ENCODE data around the gene DNAAF1.

Gene DNAAF1

GRCh38 chr16:84194018-84194417, 48.9 kb downstream of the DNAAF1 start:
- peaks cover 3% of the 10 kb centered on the region for H3K4me1 ChIP-seq (ENCODE audit: control insufficient read depth, insufficient read depth, low read length, poor library complexity, severe bottlenecking)
- H3K27me3 ChIP-seq (replicated peaks; ENCODE audit: control insufficient read depth, insufficient read depth, low read length, poor library complexity, severe bottlenecking): no peaks in the 10 kb centered on the region
- H3K4me3 ChIP-seq (ENCODE audit: insufficient read depth, low read depth, low read length, poor library complexity, severe bottlenecking): no peak overlapping the region
- no peaks in the 10 kb centered on the region for H3K9me3 ChIP-seq (ENCODE audit: control insufficient read depth, low read length)
- H3K27ac ChIP-seq (ENCODE audit: insufficient read depth, low read length, poor library complexity, severe bottlenecking): no peak overlapping the region
- no peak for DNase-seq
- no peaks in the 10 kb centered on the region for H3K36me3 ChIP-seq (ENCODE audit: control insufficient read depth, insufficient read depth, low read length)

- Histone ChIP-seq H3K27ac (ENCODE audit: insufficient read depth, low read length, poor library complexity, severe bottlenecking) (no peak overlapping the region), H3K4me1 (ENCODE audit: control insufficient read depth, insufficient read depth, low read length, poor library complexity, severe bottlenecking) (peaks cover 3% of the 10 kb centered on the region), H3K27me3 (replicated peaks; ENCODE audit: control insufficient read depth, insufficient read depth, low read length, poor library complexity, severe bottlenecking) (no peaks in the 10 kb centered on the region), H3K36me3 (ENCODE audit: control insufficient read depth, insufficient read depth, low read length) (no peaks in the 10 kb centered on the region), H3K4me3 (ENCODE audit: insufficient read depth, low read depth, low read length, poor library complexity, severe bottlenecking) (peak overlapping the region; percentile 18), H3K9me3 (ENCODE audit: control insufficient read depth, low read length) (no peaks in the 10 kb centered on the region)
- no peak for DNase-seq
These were observed 49.5 kb downstream of the DNAAF1 start for GRCh38 chr16:84194470-84195200.

- no peak overlapping the region for H3K27ac ChIP-seq (ENCODE audit: insufficient read depth, low read length, poor library complexity, severe bottlenecking)
- no peaks in the 10 kb centered on the region for H3K9me3 ChIP-seq (ENCODE audit: control insufficient read depth, low read length)
- no peak overlapping the region for H3K4me3 ChIP-seq (ENCODE audit: insufficient read depth, low read depth, low read length, poor library complexity, severe bottlenecking)
- H3K27me3 ChIP-seq (replicated peaks; ENCODE audit: control insufficient read depth, insufficient read depth, low read length, poor library complexity, severe bottlenecking): no peaks in the 10 kb centered on the region
- DNase-seq: no peak
- H3K4me1 ChIP-seq (ENCODE audit: control insufficient read depth, insufficient read depth, low read length, poor library complexity, severe bottlenecking): peaks cover 3% of the 10 kb centered on the region
- no peaks in the 10 kb centered on the region for H3K36me3 ChIP-seq (ENCODE audit: control insufficient read depth, insufficient read depth, low read length)
These were observed 50.3 kb downstream of the DNAAF1 start for GRCh38 chr16:84195201-84196093.

- no peak for DNase-seq
- Histone ChIP-seq H3K4me1 (ENCODE audit: control insufficient read depth, insufficient read depth, low read length, poor library complexity, severe bottlenecking) (peaks cover 3% of the 10 kb centered on the region), H3K27ac (ENCODE audit: insufficient read depth, low read length, poor library complexity, severe bottlenecking) (no peak overlapping the region), H3K9me3 (ENCODE audit: control insufficient read depth, low read length) (no peaks in the 10 kb centered on the region), H3K27me3 (replicated peaks; ENCODE audit: control insufficient read depth, insufficient read depth, low read length, poor library complexity, severe bottlenecking) (no peaks in the 10 kb centered on the region), H3K36me3 (ENCODE audit: control insufficient read depth, insufficient read depth, low read length) (no peaks in the 10 kb centered on the region), H3K4me3 (ENCODE audit: insufficient read depth, low read depth, low read length, poor library complexity, severe bottlenecking) (no peak overlapping the region)
These were observed 51.0 kb downstream of the DNAAF1 start for GRCh38 chr16:84196101-84196500.

GRCh38 chr16:84196727-84197394, 51.8 kb downstream of the DNAAF1 start:
- DNase-seq: no peak
- H3K27ac ChIP-seq (ENCODE audit: insufficient read depth, low read length, poor library complexity, severe bottlenecking): no peak overlapping the region
- peaks cover 3% of the 10 kb centered on the region for H3K4me1 ChIP-seq (ENCODE audit: control insufficient read depth, insufficient read depth, low read length, poor library complexity, severe bottlenecking)
- H3K36me3 ChIP-seq (ENCODE audit: control insufficient read depth, insufficient read depth, low read length): no peaks in the 10 kb centered on the region
- no peaks in the 10 kb centered on the region for H3K27me3 ChIP-seq (replicated peaks; ENCODE audit: control insufficient read depth, insufficient read depth, low read length, poor library complexity, severe bottlenecking)
- H3K4me3 ChIP-seq (ENCODE audit: insufficient read depth, low read depth, low read length, poor library complexity, severe bottlenecking): no peak overlapping the region
- H3K9me3 ChIP-seq (ENCODE audit: control insufficient read depth, low read length): no peaks in the 10 kb centered on the region

GRCh38 chr16:84197466-84198128, 52.5 kb downstream of the DNAAF1 start:
- Histone ChIP-seq H3K27ac (ENCODE audit: insufficient read depth, low read length, poor library complexity, severe bottlenecking) (no peak overlapping the region), H3K9me3 (ENCODE audit: control insufficient read depth, low read length) (no peaks in the 10 kb centered on the region), H3K4me1 (ENCODE audit: control insufficient read depth, insufficient read depth, low read length, poor library complexity, severe bottlenecking) (peaks cover 3% of the 10 kb centered on the region), H3K27me3 (replicated peaks; ENCODE audit: control insufficient read depth, insufficient read depth, low read length, poor library complexity, severe bottlenecking) (no peaks in the 10 kb centered on the region), H3K4me3 (ENCODE audit: insufficient read depth, low read depth, low read length, poor library complexity, severe bottlenecking) (no peak overlapping the region), H3K36me3 (ENCODE audit: control insufficient read depth, insufficient read depth, low read length) (no peaks in the 10 kb centered on the region)
- no peak for DNase-seq

- H3K27me3 ChIP-seq (replicated peaks; ENCODE audit: control insufficient read depth, insufficient read depth, low read length, poor library complexity, severe bottlenecking): no peaks in the 10 kb centered on the region
- H3K36me3 ChIP-seq (ENCODE audit: control insufficient read depth, insufficient read depth, low read length): no peaks in the 10 kb centered on the region
- peaks cover 3% of the 10 kb centered on the region for H3K4me1 ChIP-seq (ENCODE audit: control insufficient read depth, insufficient read depth, low read length, poor library complexity, severe bottlenecking)
- no peak for DNase-seq
- H3K9me3 ChIP-seq (ENCODE audit: control insufficient read depth, low read length): no peaks in the 10 kb centered on the region
- H3K27ac ChIP-seq (ENCODE audit: insufficient read depth, low read length, poor library complexity, severe bottlenecking): no peak overlapping the region
- no peak overlapping the region for H3K4me3 ChIP-seq (ENCODE audit: insufficient read depth, low read depth, low read length, poor library complexity, severe bottlenecking)
These were observed 53.3 kb downstream of the DNAAF1 start for GRCh38 chr16:84198401-84198800.

GRCh38 chr16:84199097-84199496, 54.0 kb downstream of the DNAAF1 start:
- Histone ChIP-seq H3K4me3 (ENCODE audit: insufficient read depth, low read depth, low read length, poor library complexity, severe bottlenecking) (no peak overlapping the region), H3K9me3 (ENCODE audit: control insufficient read depth, low read length) (no peaks in the 10 kb centered on the region), H3K27me3 (replicated peaks; ENCODE audit: control insufficient read depth, insufficient read depth, low read length, poor library complexity, severe bottlenecking) (no peaks in the 10 kb centered on the region), H3K36me3 (ENCODE audit: control insufficient read depth, insufficient read depth, low read length) (no peaks in the 10 kb centered on the region), H3K4me1 (ENCODE audit: control insufficient read depth, insufficient read depth, low read length, poor library complexity, severe bottlenecking) (peaks cover 3% of the 10 kb centered on the region), H3K27ac (ENCODE audit: insufficient read depth, low read length, poor library complexity, severe bottlenecking) (no peak overlapping the region)
- no peak for DNase-seq

- Histone ChIP-seq H3K4me1 (ENCODE audit: control insufficient read depth, insufficient read depth, low read length, poor library complexity, severe bottlenecking) (no peaks in the 10 kb centered on the region), H3K9me3 (ENCODE audit: control insufficient read depth, low read length) (no peaks in the 10 kb centered on the region), H3K4me3 (ENCODE audit: insufficient read depth, low read depth, low read length, poor library complexity, severe bottlenecking) (no peak overlapping the region), H3K36me3 (ENCODE audit: control insufficient read depth, insufficient read depth, low read length) (no peaks in the 10 kb centered on the region), H3K27me3 (replicated peaks; ENCODE audit: control insufficient read depth, insufficient read depth, low read length, poor library complexity, severe bottlenecking) (no peaks in the 10 kb centered on the region), H3K27ac (ENCODE audit: insufficient read depth, low read length, poor library complexity, severe bottlenecking) (no peak overlapping the region)
- DNase-seq: no peak
These were observed 54.8 kb downstream of the DNAAF1 start for GRCh38 chr16:84199861-84200260.
